Right lobe of liver (tissue), 6 donors: ENCODE data around the gene PTPRN2. TPM values are rescaled to one million over a fixed set of nuclear protein-coding genes. Genes with fewer than 3 reads are reported as not detected.

Experiments
- ATAC-seq, 4 donors: fragments of 200-7000 bp; cut with Tn5 transposase; one replicate each; pipeline ENCODE4 v1.9.1; 2020; ENCODE audit warnings: mild to moderate bottlenecking in 4 of 4, moderate library complexity in 4 of 4
- DNase-seq, 3 donors: peaks; one replicate each; pipeline ENCODE4 v3.0.0-alpha.2; 2020
- H3K27ac ChIP-seq, 3 donors: fragments of 200-600 bp; one replicate each; pipeline ENCODE4 v1.8.0; 2022
- H3K27me3 ChIP-seq, 2 donors: fragments of 200-600 bp; one replicate each; pipeline ENCODE4 v1.8.0; 2022
- H3K36me3 ChIP-seq, 4 donors: fragments of 200-600 bp; sonication (generic) in 1 of 4; one replicate each; pipeline versions ENCODE4 v1.5.1 to v1.8.0; 2017 to 2022; ENCODE audit warnings: control low read depth in 1 of 4
- H3K4me1 ChIP-seq, 4 donors: fragments of 200-600 bp; sonication (generic) in 1 of 4; one replicate each; pipeline versions ENCODE4 v1.5.1 to v1.8.0; 2017 to 2022; ENCODE audit warnings: control low read depth in 1 of 4
- H3K4me3 ChIP-seq, 3 donors: fragments of 200-600 bp; one replicate each; pipeline ENCODE4 v1.8.0; 2022
- H3K9me3 ChIP-seq, 4 donors: fragments of 200-600 bp; sonication (generic) in 1 of 4; one replicate each; pipeline versions ENCODE4 v1.5.1 to v1.8.0; 2017 to 2022; ENCODE audit warnings: control low read depth in 1 of 4
- POLR2A ChIP-seq: fragments of 450-650 bp; IDR thresholded peaks from one replicate; pipeline ENCODE4 v1.6.1; 2017; ENCODE audit warnings: antibody characterized with exemption, mild to moderate bottlenecking
- WGBS: methylation state at CpG from one replicate; pipeline ENCODE4 v1.1.6; 2018; ENCODE audit warnings: low coverage, low lambda C conversion rate; ENCODE audit not compliant: insufficient coverage; ENCODE audit errors: missing lambda C conversion rate; 5-methylcytosine and 5-hydroxymethylcytosine counted together
- intact Hi-C, 2 donors: fragments of 100-400 bp; cut with DNase I; formaldehyde crosslinking; loops; one replicate each; pipeline versions ENCODE4 v1.11.2 to v1.14.1; 2022
- total RNA-seq, 6 experiments: library from RNA; depleted of rRNA in 2 of 6; stranded (reverse); fragments of >200 nt in 2 of 6; fragmentation: NEBNext Ultra II Directional in 3 of 6; extraction: Animal tissue kit (Norgen Biotek cat#: 25700) in 3 of 6; gene quantifications; one replicate each; pipeline versions ENCODE4 v1.1.0 to v1.2.4, GENCODE V29; 2016 to 2023
- TF ChIP-seq, protein P1 (sequence below), 4 donors: fragments of 200-600 bp in 3 of 4; fragments of 450-650 bp in 1 of 4; IDR thresholded peaks; one replicate each; pipeline versions ENCODE4 v1.5.1 to v1.8.0; 2016 to 2022; ENCODE audit warnings: antibody characterized with exemption in 4 of 4, mild to moderate bottlenecking in 2 of 4
- donor health status: DM: no; HTN: yes; CAD: no.
- donor health status: DM: no; HTN: no; CAD: no.
- donor health status: DM: no; HTN: no; CAD: no.
- donor health status: DM: no; HTN: yes; CAD: no.
- donor health status: DM: no; HTN: yes; CAD: no.

PTPRN2 gene
- total RNA-seq, 6 experiments from 2014 or later: 0.15 to 0.87 (median 0.67) TPM

- H3K4me1 ChIP-seq: no peaks in the 10 kb centered on the region
- intact Hi-C loops: no loop called here
- no peaks in the 10 kb centered on the region for H3K27me3 ChIP-seq
- no peaks in the 10 kb centered on the region for H3K36me3 ChIP-seq
- no peak overlapping the region for H3K27ac ChIP-seq
- DNase-seq: peak in 1 of 3 donors; percentile 20
- no peak overlapping the region for H3K4me3 ChIP-seq
- no peak for ATAC-seq
- no peaks in the 10 kb centered on the region for H3K9me3 ChIP-seq
- TF ChIP-seq POLR2A: no peak
- TF ChIP-seq, protein P1, sequence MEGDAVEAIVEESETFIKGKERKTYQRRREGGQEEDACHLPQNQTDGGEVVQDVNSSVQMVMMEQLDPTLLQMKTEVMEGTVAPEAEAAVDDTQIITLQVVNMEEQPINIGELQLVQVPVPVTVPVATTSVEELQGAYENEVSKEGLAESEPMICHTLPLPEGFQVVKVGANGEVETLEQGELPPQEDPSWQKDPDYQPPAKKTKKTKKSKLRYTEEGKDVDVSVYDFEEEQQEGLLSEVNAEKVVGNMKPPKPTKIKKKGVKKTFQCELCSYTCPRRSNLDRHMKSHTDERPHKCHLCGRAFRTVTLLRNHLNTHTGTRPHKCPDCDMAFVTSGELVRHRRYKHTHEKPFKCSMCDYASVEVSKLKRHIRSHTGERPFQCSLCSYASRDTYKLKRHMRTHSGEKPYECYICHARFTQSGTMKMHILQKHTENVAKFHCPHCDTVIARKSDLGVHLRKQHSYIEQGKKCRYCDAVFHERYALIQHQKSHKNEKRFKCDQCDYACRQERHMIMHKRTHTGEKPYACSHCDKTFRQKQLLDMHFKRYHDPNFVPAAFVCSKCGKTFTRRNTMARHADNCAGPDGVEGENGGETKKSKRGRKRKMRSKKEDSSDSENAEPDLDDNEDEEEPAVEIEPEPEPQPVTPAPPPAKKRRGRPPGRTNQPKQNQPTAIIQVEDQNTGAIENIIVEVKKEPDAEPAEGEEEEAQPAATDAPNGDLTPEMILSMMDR (IDR thresholded peaks at IDR 0.05): no peak
- WGBS: 74% methylated on average over 8 of the region's 9 CpGs
These were observed 814.3 kb downstream of the PTPRN2 start for GRCh38 chr7:157773361-157773760.

- H3K27ac ChIP-seq: no peak overlapping the region
- TF ChIP-seq POLR2A: no peak
- TF ChIP-seq, protein P1 (IDR thresholded peaks at IDR 0.05): no peak
- intact Hi-C loops: no loop called here
- ATAC-seq: no peak
- no peaks in the 10 kb centered on the region for H3K9me3 ChIP-seq
- H3K4me1 ChIP-seq: no peaks in the 10 kb centered on the region
- WGBS: 68% methylated on average over 9 of the region's 21 CpGs
- peak in 2 of 3 donors; percentile 10 to 50 for DNase-seq
- H3K27me3 ChIP-seq: no peaks in the 10 kb centered on the region
- no peak overlapping the region for H3K4me3 ChIP-seq
- H3K36me3 ChIP-seq: no peaks in the 10 kb centered on the region
These were observed 815.0 kb downstream of the PTPRN2 start for GRCh38 chr7:157772486-157773130.

GRCh38 chr7:157771689-157772088 lies 815.9 kb downstream of the PTPRN2 start:
- no peak for DNase-seq
- Histone ChIP-seq H3K4me3 (no peak overlapping the region), H3K27ac (no peak overlapping the region), H3K27me3 (no peaks in the 10 kb centered on the region), H3K4me1 (no peaks in the 10 kb centered on the region), H3K36me3 (no peaks in the 10 kb centered on the region), H3K9me3 (no peaks in the 10 kb centered on the region)
- 86% methylated on average over 6 of the region's 6 CpGs for WGBS
- intact Hi-C loops: no loop called here
- no peak for ATAC-seq
- TF ChIP-seq, protein P1 (IDR thresholded peaks at IDR 0.05): no peak
- no peak for TF ChIP-seq POLR2A

GRCh38 chr7:157770716-157771320 lies 816.8 kb downstream of the PTPRN2 start:
- no peaks in the 10 kb centered on the region for H3K27me3 ChIP-seq
- intact Hi-C loops: no loop called here
- H3K9me3 ChIP-seq: no peaks in the 10 kb centered on the region
- no peak for ATAC-seq
- H3K4me1 ChIP-seq: no peaks in the 10 kb centered on the region
- no peak overlapping the region for H3K27ac ChIP-seq
- peak in 2 of 3 donors; percentile 12 to 28 for DNase-seq
- H3K4me3 ChIP-seq: no peak overlapping the region
- TF ChIP-seq, protein P1 (IDR thresholded peaks at IDR 0.05): no peak
- TF ChIP-seq POLR2A: no peak
- no peaks in the 10 kb centered on the region for H3K36me3 ChIP-seq
- 93% methylated on average over 3 of the region's 13 CpGs for WGBS
